K562 (cell line): Measurements from ENCODE around the gene SH3PXD2B. TPM values are rescaled to one million over a fixed set of nuclear protein-coding genes. Genes with fewer than 3 reads are reported as not detected.
A peak's percentile ranks its signal among the peaks of the same experiment; 100 is the strongest.

Experiments used
- ATAC-seq: fragments of 200-7000 bp; cut with Tn5 transposase; 3 replicates; pipeline ENCODE4 v1.9.1; 2020; ENCODE audit warnings: moderate library complexity
- BruUV-seq: library from RNA; stranded (reverse); fragments of 400-500 nt; replicated peaks from 2 replicates; lab custom pipeline; 2021; lab: Mats Ljungman, UMichigan
- CTCF ChIA-PET: fragments of 300-600 bp; formaldehyde crosslinking; extraction: SDS; loops from one replicate; lab custom pipeline; 2021; ENCODE audit warnings: low intra/inter-chr PET ratio; lab: Yijun Ruan, JAX
- POLR2A ChIA-PET: fragments of 300-600, 350-650 bp; sonication (Branson Sonifier 250); formaldehyde crosslinking; extraction: SDS; loops from one replicate; lab custom pipeline; 2021; ENCODE audit warnings: antibody characterized with exemption, inconsistent platforms; lab: Yijun Ruan, JAX
- DNase-seq, 4 experiments: peaks; one replicate each; pipeline versions ENCODE4 v3.0.0 to v3.0.0-alpha.2; 2011 to 2018; ENCODE audit warnings: low spot score in 3 of 4, mixed read lengths in 3 of 4; ENCODE audit errors: extremely low read depth in 1 of 4
- FAIRE-seq: peaks from 2 replicates; lab custom pipeline; 2011; peaks lifted over from hg19 to GRCh38; lab: Jason Lieb, UNC
- H2AFZ ChIP-seq: 2 replicates; pipeline ENCODE4 v1.6.0; 2011; ENCODE audit warnings: low read depth, low read length, control low read depth, inconsistent platforms
- H3K27ac ChIP-seq: fragments of 200-600 bp; 3 replicates; pipeline ENCODE4 v1.8.0; 2011; ENCODE audit warnings: low read depth, mild to moderate bottlenecking, control low read depth, inconsistent platforms, low read length, moderate library complexity, mixed read lengths; ENCODE audit errors: extremely low read depth
- H3K27me3 ChIP-seq, 2 experiments: fragments of 300-600 bp in 1 of 2; 2 replicates in 1 of 2; 3 replicates in 1 of 2; pipeline versions ENCODE4 v1.6.0 to v1.8.0; 2011; ENCODE audit warnings: inconsistent platforms in 2 of 2, low read length in 2 of 2, mild to moderate bottlenecking in 1 of 2, mixed read lengths in 1 of 2, moderate library complexity in 1 of 2; ENCODE audit not compliant: control insufficient read depth in 2 of 2, insufficient read depth in 2 of 2
- H3K36me3 ChIP-seq: fragments of 300-600 bp; 3 replicates; pipeline ENCODE4 v1.8.0; 2011; ENCODE audit warnings: mild to moderate bottlenecking, low read length, inconsistent platforms; ENCODE audit not compliant: control insufficient read depth, insufficient read depth
- H3K4me1 ChIP-seq, 2 experiments: fragments of 200-600 bp in 1 of 2; replicated peaks in 1 of 2; 2 replicates in 1 of 2; 3 replicates in 1 of 2; pipeline versions ENCODE4 v1.5.1 to v1.8.0; 2011; ENCODE audit warnings: inconsistent platforms in 2 of 2, low read length in 2 of 2, mild to moderate bottlenecking in 1 of 2, mixed read lengths in 1 of 2, moderate library complexity in 1 of 2; ENCODE audit not compliant: control insufficient read depth in 2 of 2, insufficient read depth in 2 of 2
- H3K4me2 ChIP-seq: 2 replicates; pipeline ENCODE4 v1.6.1; 2011; ENCODE audit warnings: low read length, control low read depth, inconsistent platforms, mixed read lengths; ENCODE audit not compliant: insufficient read depth
- H3K4me3 ChIP-seq: fragments of 200-600 bp; sonication (generic), shearing (Covaris generic); 2 replicates; pipeline ENCODE4 v1.5.1; 2016; ENCODE audit warnings: control low read depth, inconsistent platforms
- H3K79me2 ChIP-seq: fragments of 200-600 bp; 3 replicates; pipeline ENCODE4 v1.8.0; 2011; ENCODE audit warnings: low read length, inconsistent platforms; ENCODE audit not compliant: control insufficient read depth, insufficient read depth
- H3K9ac ChIP-seq, 2 experiments: 2 replicates each; pipeline versions ENCODE4 v1.6.0 to v1.6.1; 2011; ENCODE audit warnings: low read depth in 2 of 2, low read length in 2 of 2, control low read depth in 1 of 2, inconsistent platforms in 1 of 2, mild to moderate bottlenecking in 1 of 2, mixed read lengths in 1 of 2; ENCODE audit not compliant: insufficient read depth in 1 of 2
- H3K9me1 ChIP-seq: one replicate; pipeline ENCODE4 v1.6.0; 2011; ENCODE audit warnings: inconsistent platforms, mild to moderate bottlenecking, low read length, moderate library complexity; ENCODE audit not compliant: control insufficient read depth, insufficient read depth
- H3K9me3 ChIP-seq: replicated peaks from 2 replicates; pipeline ENCODE4 v1.5.1; 2011; ENCODE audit warnings: low read depth, low read length, inconsistent platforms; ENCODE audit not compliant: control insufficient read depth, insufficient read depth
- H4K20me1 ChIP-seq: replicated peaks from 2 replicates; pipeline ENCODE4 v1.6.1; 2011; ENCODE audit warnings: low read length, inconsistent platforms, mixed read lengths; ENCODE audit not compliant: control insufficient read depth, insufficient read depth
- ATF1 ChIP-seq, 2 experiments: fragments of 450-650 bp in 1 of 2; IDR thresholded peaks; 2 replicates each; pipeline ENCODE4 v1.6.1; 2016; ENCODE audit warnings: missing compliant biosample characterization in 1 of 2, missing genetic modification characterization in 1 of 2
- CREM ChIP-seq: IDR thresholded peaks from 2 replicates; pipeline ENCODE4 v1.6.1; 2014; ENCODE audit warnings: antibody characterized with exemption, low read depth
- CUX1 ChIP-seq: fragments of 200-800 bp; sonication (Bioruptor generic); IDR thresholded peaks from 2 replicates; pipeline ENCODE4 v1.6.1; 2016; ENCODE audit warnings: missing genetic modification characterization, missing compliant biosample characterization
- GABPA ChIP-seq: fragments of 200-800 bp; sonication (Bioruptor generic); conservative IDR thresholded peaks from 2 replicates; pipeline ENCODE4 v1.6.1; 2016; ENCODE audit warnings: low read depth, missing genetic modification characterization, missing compliant biosample characterization
- NFE2 ChIP-seq: IDR thresholded peaks from 2 replicates; pipeline ENCODE4 v1.6.1; 2014; ENCODE audit warnings: antibody characterized with exemption, low read depth
- PHF21A ChIP-seq: fragments of 450-650 bp; IDR thresholded peaks from 2 replicates; pipeline ENCODE4 v1.6.1; 2017; ENCODE audit warnings: low read depth, borderline replicate concordance
- SIX5 ChIP-seq, 2 experiments: IDR thresholded peaks; 2 replicates each; pipeline ENCODE4 v1.6.1; 2011; ENCODE audit warnings: low read length in 2 of 2, borderline replicate concordance in 1 of 2, low read depth in 1 of 2, mild to moderate bottlenecking in 1 of 2, moderate library complexity in 1 of 2; ENCODE audit not compliant: insufficient read depth in 1 of 2
- TOE1 ChIP-seq, 2 experiments: fragments of 450-650 bp in 1 of 2; sonication (generic) in 1 of 2; formaldehyde crosslinking in 1 of 2; IDR thresholded peaks; 2 replicates each; pipeline versions ENCODE4 v1.7.1 to v1.8.0; 2016 to 2022; ENCODE audit warnings: borderline replicate concordance in 2 of 2, mild to moderate bottlenecking in 2 of 2, antibody characterized with exemption in 1 of 2, inconsistent platforms in 1 of 2, low read depth in 1 of 2, missing genetic modification reagents in 1 of 2, moderate library complexity in 1 of 2
- UBTF ChIP-seq, 2 experiments: IDR thresholded peaks; 2 replicates each; pipeline ENCODE4 v1.6.1; 2012; ENCODE audit warnings: improper control_type of control experiment in 2 of 2, low read depth in 2 of 2, low read length in 2 of 2, borderline replicate concordance in 1 of 2
- ZNF740 ChIP-seq, 3 experiments: fragments of 200-800 bp in 1 of 3; sonication (Bioruptor generic) in 1 of 3; sonication (generic) in 1 of 3; formaldehyde crosslinking in 1 of 3; IDR thresholded peaks; 2 replicates each; pipeline versions ENCODE4 v1.6.1 to v1.8.0; 2016 to 2022; ENCODE audit warnings: mild to moderate bottlenecking in 2 of 3, missing compliant biosample characterization in 2 of 3, missing genetic modification characterization in 2 of 3, missing genetic modification reagents in 1 of 3
- WGBS: fragments of 100-300 bp; shearing (Covaris generic); methylation state at CpG from one replicate; pipeline ENCODE4 v1.1.6; 2016; ENCODE audit warnings: low coverage, mixed read lengths; ENCODE audit not compliant: insufficient coverage; ENCODE audit errors: missing lambda C conversion rate; 5-methylcytosine and 5-hydroxymethylcytosine counted together
- in situ Hi-C: fragments of 300-500 bp; cut with MboI; formaldehyde crosslinking; loops from 4 replicates; pipeline ENCODE4 v1.15.0; 2018; ENCODE audit warnings: inconsistent platforms, mixed read lengths
- intact Hi-C: fragments of 100-400 bp; cut with micrococcal nuclease; formaldehyde crosslinking; loops from 2 replicates; pipeline ENCODE4 v1.14.2; 2022
- polyA plus RNA-seq, 8 experiments: library from polyadenylated mRNA; depleted of rRNA in 4 of 8; stranded (reverse) in 5 of 8; unstranded in 3 of 8; fragments of >200 nt; fragmentation: Nextera tagmentation in 2 of 8; fragmentation: Illumina TruSeq in 1 of 8; extraction: Ambion mirVana in 2 of 8; extraction: Trizol in 1 of 8; gene quantifications; 2 replicates each; pipeline versions ENCODE4 v1.2.1 to v1.2.3, GENCODE V29; 2011 to 2014; ENCODE audit warnings: inconsistent platforms in 1 of 8, missing spikeins in 1 of 8
- total RNA-seq, 7 experiments: library from RNA; depleted of rRNA in 6 of 7; stranded (reverse); fragments of >200 nt in 6 of 7; fragmentation: Illumina TruSeq in 2 of 7; extraction: Trizol in 2 of 7; gene quantifications; 2 replicates each; pipeline versions ENCODE4 v1.2.1 to v1.2.3, GENCODE V29; 2011 to 2021; ENCODE audit warnings: low replicate concordance in 1 of 7

Gene SH3PXD2B
- total and polyA plus RNA-seq, 9 of the 15 experiments (the other 6 are each of a cell fraction or from before 2014, with no cell fraction given): 0.04 to 0.66 (median 0.19) TPM

GRCh38 chr5:172487671-172488070 lies 33.3 kb upstream of the SH3PXD2B start:
- 1% methylated on average over 9 of the region's 9 CpGs for WGBS
- POLR2A ChIA-PET: no interaction called here
- no peak for ATAC-seq
- peaks cover 7% of the 10 kb centered on the region for H4K20me1 ChIP-seq
- peaks cover 12 to 51% of the 10 kb centered on the region in 2 experiments; a peak in 4 of 5 replicates for H3K27me3 ChIP-seq
- no peak overlapping the region for H3K27ac ChIP-seq
- CTCF ChIA-PET: no interaction called here
- in situ Hi-C loops: loop anchor here (10.0 kb wide), 1 partner anchor 457 kb away; no protein-coding TSS in a partner anchor
- no peak for FAIRE-seq
- 0 out of 2 replicates have a peak overlapping the region, but pooled peaks have one; percentile 51 for H2AFZ ChIP-seq
- no peak overlapping the region for H3K4me3 ChIP-seq
- no peaks in the 10 kb centered on the region; a peak in 1 of 5 replicates for H3K4me1 ChIP-seq
- TF ChIP-seq PHF21A: no peak
- no peak for TF ChIP-seq ATF1 (CRISPR knock-in tag; IDR thresholded peaks at IDR 0.05)
- 0 out of 2 replicates have a peak, but pooled peaks have one; percentile 13 for TF ChIP-seq ATF1 (tag; IDR thresholded peaks at IDR 0.05)
- TF ChIP-seq GABPA (tag): 0 out of 2 replicates have a peak, but pooled peaks have one; percentile 49
- TF ChIP-seq ZNF740 (CRISPR knock-in tag; IDR thresholded peaks at IDR 0.05): no peak
- 0 out of 4 replicates have a peak, but pooled peaks of 1 of the 2 experiments have one; percentile 27 for TF ChIP-seq ZNF740 (tag; IDR thresholded peaks at IDR 0.05)
- TF ChIP-seq UBTF (IDR thresholded peaks at IDR 0.05; ENCODE audit: borderline replicate concordance in 1 of 2, low read depth in 2 of 2, low read length in 2 of 2): no peak
- TF ChIP-seq CUX1: no peak
- no peak for TF ChIP-seq TOE1 (IDR thresholded peaks at IDR 0.05; ENCODE audit: borderline replicate concordance)
- TF ChIP-seq TOE1 (CRISPR knock-in tag; IDR thresholded peaks at IDR 0.05; ENCODE audit: borderline replicate concordance, low read depth): no peak
- no peak for TF ChIP-seq NFE2
- no peak for TF ChIP-seq SIX5 (IDR thresholded peaks at IDR 0.05; ENCODE audit: borderline replicate concordance in 1 of 2, insufficient read depth in 1 of 2, low read depth in 1 of 2, low read length in 2 of 2)
- TF ChIP-seq CREM: 0 out of 2 replicates have a peak, but pooled peaks have one; percentile 26
- TF ChIP-seq, all 486 proteins: peak for 4
- no peak for DNase-seq
- Histone ChIP-seq H3K79me2 (no peaks in the 10 kb centered on the region), H3K9me1 (no peaks in the 10 kb centered on the region), H3K9me3 (no peaks in the 10 kb centered on the region), H3K4me2 (0 out of 2 replicates have a peak overlapping the region, but pooled peaks have one; percentile 24), H3K9ac (no peak overlapping the region), H3K36me3 (no peaks in the 10 kb centered on the region)
- BruUV-seq: no TSS peak
- intact Hi-C loops: no loop called here
